Prostate gland (tissue), 2 donors: ENCODE data around the gene HOXC6. TPM values are rescaled to one million over a fixed set of nuclear protein-coding genes. Genes with fewer than 3 reads are reported as not detected.

ENCODE experiments used
- DNase-seq: peaks from one replicate; pipeline ENCODE4 v3.0.0-alpha.2; 2019; ENCODE audit warnings: low spot score
- H3K27ac ChIP-seq, 2 donors: fragments of 200-600 bp; sonication (generic); 2 replicates each; pipeline ENCODE4 v1.5.1; 2017 to 2019
- H3K27me3 ChIP-seq: fragments of 200-600 bp; sonication (generic); replicated peaks from 2 replicates; pipeline ENCODE4 v1.5.1; 2019; ENCODE audit not compliant: insufficient read depth
- H3K36me3 ChIP-seq, 2 donors: fragments of 200-600 bp; sonication (generic); 1 replicate in 1 of 2; 2 replicates in 1 of 2; pipeline versions ENCODE4 v1.5.1 to v1.8.1; 2017 to 2019
- H3K4me1 ChIP-seq: fragments of 200-600 bp; sonication (generic); replicated peaks from 2 replicates; pipeline ENCODE4 v1.5.1; 2019
- H3K4me3 ChIP-seq, 2 donors: fragments of 200-600 bp; sonication (generic); 2 replicates each; pipeline ENCODE4 v1.5.1; 2017 to 2019
- H3K9me3 ChIP-seq: fragments of 200-600 bp; sonication (generic); 2 replicates; pipeline ENCODE4 v1.5.1; 2017
- CTCF ChIP-seq, 4 experiments: fragments of 200-600 bp in 2 of 4; fragments of 450-650 bp in 2 of 4; sonication (generic) in 2 of 4; IDR thresholded peaks; 1 replicate in 3 of 4; 2 replicates in 1 of 4; pipeline ENCODE4 v1.5.1; 2016 to 2019; ENCODE audit warnings: antibody characterized with exemption in 4 of 4, mild to moderate bottlenecking in 2 of 4, moderate library complexity in 2 of 4
- POLR2A ChIP-seq: fragments of 450-650 bp; IDR thresholded peaks from one replicate; pipeline ENCODE4 v1.6.1; 2016; ENCODE audit warnings: antibody characterized with exemption, mild to moderate bottlenecking
- POLR2AphosphoS5 ChIP-seq: sonication (generic); formaldehyde crosslinking; IDR thresholded peaks from one replicate; pipeline ENCODE4 v1.6.1; 2017; ENCODE audit warnings: antibody characterized with exemption
- WGBS: methylation state at CpG from one replicate; pipeline ENCODE4 v1.1.5; 2018; 5-methylcytosine and 5-hydroxymethylcytosine counted together
- intact Hi-C: fragments of 100-400 bp; cut with DNase I; formaldehyde crosslinking; loops from one replicate; pipeline ENCODE4 v1.14.2; 2022
- total RNA-seq, 2 donors: library from RNA; depleted of rRNA; stranded (reverse); fragments of >200 nt; gene quantifications; one replicate each; pipeline ENCODE4 v1.1.0, GENCODE V29; 2016

HOXC6 gene
- total RNA-seq, 2 donors from 2014 or later = 1.3 TPM; not detected in 1

DNA sequence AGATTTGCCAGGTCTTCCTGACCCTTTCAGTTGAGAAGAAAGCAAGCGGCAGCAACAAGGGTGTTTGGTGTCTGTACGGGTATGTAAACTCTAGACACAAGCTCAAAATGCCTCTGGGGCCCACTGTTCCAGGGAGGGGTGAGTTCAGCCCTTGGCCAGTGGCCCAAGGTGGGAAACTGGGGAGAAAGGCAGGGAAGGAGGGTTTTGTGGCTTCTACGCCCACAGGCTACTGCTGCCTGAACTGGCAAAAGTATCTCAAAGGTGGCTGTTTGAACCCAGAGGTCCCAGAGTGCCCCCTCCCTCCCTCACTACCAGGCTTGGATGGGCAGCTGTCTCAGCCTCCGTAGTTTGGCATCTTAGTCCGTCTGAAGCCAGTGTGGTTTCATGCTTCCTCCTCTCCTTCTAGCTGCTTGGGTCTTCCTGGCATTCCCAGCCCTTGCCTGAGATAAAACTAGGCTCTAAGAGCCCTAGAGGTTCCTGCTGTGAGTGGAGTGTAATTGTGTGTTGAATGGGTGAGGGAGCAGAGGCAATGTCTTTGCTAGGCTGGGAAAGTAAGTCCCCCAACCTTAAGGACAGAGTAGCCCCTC is 10.1 kb downstream of the HOXC6 start:
- Histone ChIP-seq H3K9me3 (no peaks in the 10 kb centered on the region), H3K4me3 (no peak overlapping the region), H3K27me3 (peaks cover 68% of the 10 kb centered on the region), H3K36me3 (no peaks in the 10 kb centered on the region), H3K4me1 (peaks cover 9% of the 10 kb centered on the region), H3K27ac (no peak overlapping the region)
- WGBS = 38% methylated on average over 5 of the region's 5 CpGs
- intact Hi-C loops = no loop called here
- TF ChIP-seq POLR2AphosphoS5 (no peak), CTCF (IDR thresholded peaks at IDR 0.05) (no peak), POLR2A (no peak)
- DNase-seq = no peak

GRCh38 chr12:54038871-54039414 is 10.7 kb downstream of the HOXC6 start:
- TF ChIP-seq POLR2A = no peak
- no peak for TF ChIP-seq CTCF (IDR thresholded peaks at IDR 0.05)
- TF ChIP-seq POLR2AphosphoS5 = no peak
- H3K4me3 ChIP-seq = no peak overlapping the region
- no peak overlapping the region for H3K27ac ChIP-seq

DNA sequence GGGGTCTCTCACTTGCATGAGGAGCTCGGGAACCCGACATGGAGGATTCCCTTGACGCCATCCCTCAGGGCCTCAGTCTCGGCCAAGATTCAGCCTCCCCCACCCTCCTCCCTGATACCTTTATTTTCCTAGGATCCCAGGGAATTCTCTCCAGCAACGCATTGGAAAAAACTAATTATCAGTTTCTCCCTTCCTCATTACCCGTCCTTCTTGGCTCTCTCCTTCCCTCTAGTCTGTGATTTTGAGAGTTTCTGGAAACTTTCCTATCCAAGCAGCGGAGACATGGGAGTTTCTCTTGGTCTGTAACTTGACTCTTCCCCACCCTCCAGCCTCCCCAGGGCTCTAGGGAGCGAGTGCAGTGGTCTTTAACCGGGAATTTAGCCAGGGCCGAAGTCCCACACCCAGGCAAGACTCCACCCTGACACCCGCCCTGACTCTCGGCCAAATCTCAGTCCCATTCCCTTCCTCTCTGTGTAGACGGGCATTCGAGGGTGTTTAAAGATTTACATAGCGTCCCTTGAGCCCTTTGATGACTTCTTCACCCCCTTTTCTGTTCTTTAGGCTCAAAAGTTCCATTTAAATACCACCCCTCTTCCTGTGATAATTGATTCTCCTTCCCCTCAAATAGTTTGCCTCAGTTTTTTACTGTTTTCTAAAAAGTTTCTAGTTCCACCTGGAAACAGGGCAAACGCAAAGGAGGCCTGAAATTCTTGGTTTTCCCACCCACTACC is 11.3 kb downstream of the HOXC6 start:
- no peak overlapping the region for H3K27ac ChIP-seq
- H3K9me3 ChIP-seq = no peaks in the 10 kb centered on the region
- no peak for DNase-seq
- H3K4me3 ChIP-seq = no peak overlapping the region
- intact Hi-C loops = no loop called here
- H3K4me1 ChIP-seq = no peaks in the 10 kb centered on the region
- 8% methylated on average over 16 of the region's 16 CpGs for WGBS
- TF ChIP-seq CTCF (IDR thresholded peaks at IDR 0.05) (no peak), POLR2A (no peak), POLR2AphosphoS5 (no peak)
- no peaks in the 10 kb centered on the region for H3K36me3 ChIP-seq
- H3K27me3 ChIP-seq = peaks cover 63% of the 10 kb centered on the region

More at GRCh38 chr12:54038871-54039414, 10.7 kb downstream of the HOXC6 start:
- Histone ChIP-seq H3K36me3 (no peaks in the 10 kb centered on the region), H3K27me3 (peaks cover 68% of the 10 kb centered on the region), H3K4me1 (peaks cover 5% of the 10 kb centered on the region), H3K9me3 (no peaks in the 10 kb centered on the region)
- no peak for DNase-seq
- 16% methylated on average over 8 of the region's 9 CpGs for WGBS
- intact Hi-C loops = no loop called here

DNA sequence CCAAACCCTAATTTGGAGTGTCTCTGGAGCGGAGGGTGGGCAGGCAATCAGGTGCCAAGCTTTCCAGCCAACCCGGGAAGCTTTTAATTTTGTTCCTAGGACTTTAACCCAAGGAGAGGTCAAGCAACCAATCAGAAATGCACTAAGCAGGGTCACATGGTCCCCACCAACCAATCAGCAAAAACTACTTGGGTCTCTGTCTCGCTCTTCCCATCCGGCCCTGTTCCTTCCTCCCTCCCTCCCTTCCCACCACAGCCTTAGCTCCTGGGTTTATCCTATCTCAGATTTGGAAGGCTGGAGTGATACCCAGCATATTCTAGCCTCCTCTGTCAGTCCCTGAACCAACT is 11.9 kb downstream of the HOXC6 start:
- intact Hi-C loops = no loop called here
- WGBS = 31% methylated on average over 4 of the region's 4 CpGs
- no peak for TF ChIP-seq CTCF (IDR thresholded peaks at IDR 0.05)
- no peak for TF ChIP-seq POLR2A
- no peak overlapping the region for H3K4me3 ChIP-seq
- H3K4me1 ChIP-seq = no peaks in the 10 kb centered on the region
- peaks cover 63% of the 10 kb centered on the region for H3K27me3 ChIP-seq
- H3K9me3 ChIP-seq = no peaks in the 10 kb centered on the region
- H3K36me3 ChIP-seq = no peaks in the 10 kb centered on the region
- H3K27ac ChIP-seq = no peak overlapping the region
- no peak for DNase-seq

DNA sequence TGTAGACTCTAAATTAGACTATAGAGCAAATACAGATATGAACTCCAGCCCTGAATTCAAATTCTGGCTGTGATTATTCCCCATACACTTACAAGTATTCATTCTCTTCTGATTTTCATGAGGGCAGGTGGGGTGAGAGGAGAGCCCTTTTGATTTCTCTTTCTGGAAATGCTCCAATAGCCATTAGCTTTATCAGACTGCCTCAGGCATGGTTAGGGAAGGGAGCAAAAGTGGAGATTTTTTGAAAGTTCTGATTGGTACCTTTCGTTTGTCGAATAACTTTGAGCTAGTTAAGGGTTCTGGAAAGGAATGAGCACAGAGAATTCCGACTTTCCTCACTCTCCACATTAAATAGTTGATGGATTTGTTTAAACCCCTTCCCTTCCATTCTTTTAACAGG is 12.4 kb downstream of the HOXC6 start:
- H3K36me3 ChIP-seq = no peaks in the 10 kb centered on the region
- no peak for TF ChIP-seq POLR2A
- no peak for TF ChIP-seq CTCF (IDR thresholded peaks at IDR 0.05)
- no peak for TF ChIP-seq POLR2AphosphoS5
- no peak overlapping the region for H3K4me3 ChIP-seq
- H3K4me1 ChIP-seq = no peaks in the 10 kb centered on the region
- no peak for DNase-seq
- 57% methylated on average over 3 of the region's 3 CpGs for WGBS
- no peaks in the 10 kb centered on the region for H3K9me3 ChIP-seq
- peaks cover 62% of the 10 kb centered on the region for H3K27me3 ChIP-seq
- intact Hi-C loops = no loop called here
- no peak overlapping the region for H3K27ac ChIP-seq
